Right cardiac atrium (tissue), 5 donors: ENCODE measurements around the gene DCUN1D3. TPM values are rescaled to one million over a fixed set of nuclear protein-coding genes. Genes with fewer than 3 reads are reported as not detected.

ENCODE experiments used
- ATAC-seq, 2 donors: fragments of 200-7000 bp; cut with Tn5 transposase; one replicate each; pipeline versions ENCODE4 v1.8.0 to v1.9.1; 2020; ENCODE audit warnings: moderate library complexity in 2 of 2, mild to moderate bottlenecking in 1 of 2
- DNase-seq, 3 donors: peaks; one replicate each; pipeline ENCODE4 v3.0.0-alpha.2; 2020
- H3K27ac ChIP-seq: one replicate; pipeline ENCODE4 v1.5.1; 2013; ENCODE audit warnings: mild to moderate bottlenecking, low read length, control low read depth, moderate library complexity
- H3K27me3 ChIP-seq: one replicate; pipeline ENCODE4 v1.6.1; 2013; ENCODE audit not compliant: control insufficient read depth, insufficient read depth
- H3K4me1 ChIP-seq: one replicate; pipeline ENCODE4 v1.6.1; 2013; ENCODE audit warnings: low read length; ENCODE audit not compliant: control insufficient read depth, insufficient read depth
- H3K4me3 ChIP-seq: one replicate; pipeline ENCODE4 v1.5.1; 2013; ENCODE audit warnings: low read length, control low read depth
- H3K9me3 ChIP-seq: one replicate; pipeline ENCODE4 v1.6.1; 2013; ENCODE audit warnings: low read length; ENCODE audit not compliant: control insufficient read depth
- WGBS: extraction: QIAGEN DNeasy Blood & Tissue Kit; methylation state at CpG from one replicate; pipeline ENCODE4 v1.1.7; 2013; 5-methylcytosine and 5-hydroxymethylcytosine counted together
- intact Hi-C, 4 donors: fragments of 100-400 bp; cut with DNase I; formaldehyde crosslinking; loops; one replicate each; pipeline versions ENCODE4 v1.11.0 to v1.14.0; 2022 to 2023
- polyA plus RNA-seq: library from polyadenylated mRNA; stranded (reverse); fragments of 200-250 nt; gene quantifications from one replicate; pipeline ENCODE4 v1.2.3, GENCODE V29; 2013
- total RNA-seq, 4 donors: library from RNA; stranded (reverse); fragmentation: NEBNext Ultra II Directional; extraction: Animal tissue kit (Norgen Biotek cat#: 25700); gene quantifications; one replicate each; pipeline ENCODE4 v1.2.1, GENCODE V29; 2021
- donor health status: healthy with polysubstance abuse.
- donor health status: DM: no; HTN: yes; CAD: no.
- donor health status: DM: no; HTN: no; CAD: no.
- donor health status: DM: no; HTN: yes; CAD: no; lungs with severe emphysema.
- donor health status: DM: yes; HTN: yes; CAD: no.

Gene DCUN1D3
- total and polyA plus RNA-seq, 5 donors: 4.7 to 20.2 (median 10.4) TPM

GRCh38 chr16:20849589-20850390, 50.4 kb downstream of the DCUN1D3 start:
- Histone ChIP-seq H3K9me3 (no peaks in the 10 kb centered on the region), H3K27ac (no peak overlapping the region), H3K4me1 (peaks cover 13% of the 10 kb centered on the region), H3K27me3 (no peaks in the 10 kb centered on the region), H3K4me3 (no peak overlapping the region)
- WGBS: 40% methylated on average over 6 of the region's 6 CpGs
- intact Hi-C loops: loop anchor here (2.0 to 10.0 kb wide), 4 partner anchors 55 to 235 kb away; partner anchors contain the start of genes DCUN1D3 (in 3 of the 4) and LYRM1 (in 3 of the 4)
- peak in 1 of 2 donors; percentile 29 for ATAC-seq
- peak; percentile 64 to 89 (median 77) for DNase-seq

GRCh38 chr16:20847550-20847949, 52.6 kb downstream of the DCUN1D3 start:
- Histone ChIP-seq H3K27ac (no peak overlapping the region), H3K4me3 (no peak overlapping the region), H3K9me3 (no peaks in the 10 kb centered on the region), H3K27me3 (no peaks in the 10 kb centered on the region), H3K4me1 (peaks cover 6% of the 10 kb centered on the region)
- 63% methylated on average over 2 of the region's 2 CpGs for WGBS
- intact Hi-C loops: loop anchor here in 1 of 4 donors (5.0 kb wide), 1 partner anchor 235 kb away; no protein-coding TSS in a partner anchor
- ATAC-seq: no peak
- no peak for DNase-seq

GRCh38 chr16:20846551-20846950, 53.6 kb downstream of the DCUN1D3 start:
- no peak overlapping the region for H3K27ac ChIP-seq

GRCh38 chr16:20846030-20846429, 54.1 kb downstream of the DCUN1D3 start:
- intact Hi-C loops: loop anchor here in 1 of 4 donors (5.0 kb wide), 1 partner anchor 236 kb away; no protein-coding TSS in a partner anchor
- Histone ChIP-seq H3K27me3 (no peaks in the 10 kb centered on the region), H3K4me3 (no peak overlapping the region), H3K4me1 (peaks cover 5% of the 10 kb centered on the region), H3K27ac (no peak overlapping the region), H3K9me3 (no peaks in the 10 kb centered on the region)
- WGBS: 60% methylated on average over 6 of the region's 6 CpGs
- peak in 2 of 3 donors; percentile 70 to 72 for DNase-seq
- peak; percentile 47 to 53 for ATAC-seq

More at GRCh38 chr16:20846551-20846950, 53.6 kb downstream of the DCUN1D3 start:
- no peak for ATAC-seq
- intact Hi-C loops: loop anchor here in 1 of 4 donors (5.0 kb wide), 1 partner anchor 236 kb away; no protein-coding TSS in a partner anchor
- Histone ChIP-seq H3K4me1 (peaks cover 6% of the 10 kb centered on the region), H3K9me3 (no peaks in the 10 kb centered on the region), H3K27me3 (no peaks in the 10 kb centered on the region), H3K4me3 (no peak overlapping the region)
- no peak for DNase-seq

- 71% methylated on average over 3 of the region's 3 CpGs for WGBS
- Histone ChIP-seq H3K4me1 (peaks cover 2% of the 10 kb centered on the region), H3K27me3 (no peaks in the 10 kb centered on the region), H3K4me3 (no peak overlapping the region), H3K9me3 (no peaks in the 10 kb centered on the region), H3K27ac (no peak overlapping the region)
- peak in 1 of 2 donors; percentile 41 for ATAC-seq
- intact Hi-C loops: no loop called here
- DNase-seq: no peak
Measured at GRCh38 chr16:20844588-20844987, 55.6 kb downstream of the DCUN1D3 start.

GRCh38 chr16:20844054-20844453, 56.1 kb downstream of the DCUN1D3 start:
- WGBS: 84% methylated on average over 2 of the region's 2 CpGs
- Histone ChIP-seq H3K4me3 (no peak overlapping the region), H3K27ac (no peak overlapping the region), H3K4me1 (peaks cover 2% of the 10 kb centered on the region), H3K27me3 (no peaks in the 10 kb centered on the region), H3K9me3 (no peaks in the 10 kb centered on the region)
- ATAC-seq: no peak
- intact Hi-C loops: no loop called here
- DNase-seq: no peak

- 95% methylated on average over 2 of the region's 2 CpGs for WGBS
- intact Hi-C loops: no loop called here
- ATAC-seq: no peak
Measured at GRCh38 chr16:20839504-20839903, 60.7 kb downstream of the DCUN1D3 start.

GRCh38 chr16:20838240-20838639, 61.9 kb downstream of the DCUN1D3 start:
- Histone ChIP-seq H3K27ac (no peak overlapping the region), H3K27me3 (no peaks in the 10 kb centered on the region), H3K4me1 (no peaks in the 10 kb centered on the region), H3K4me3 (no peak overlapping the region), H3K9me3 (no peaks in the 10 kb centered on the region)
- ATAC-seq (no peak), DNase-seq (no peak)
- 85% methylated on average over 1 of the region's 1 CpG for WGBS
- intact Hi-C loops: no loop called here

More at GRCh38 chr16:20839504-20839903, 60.7 kb downstream of the DCUN1D3 start:
- no peak for DNase-seq
- Histone ChIP-seq H3K27ac (no peak overlapping the region), H3K4me3 (no peak overlapping the region), H3K27me3 (no peaks in the 10 kb centered on the region), H3K4me1 (no peaks in the 10 kb centered on the region), H3K9me3 (no peaks in the 10 kb centered on the region)

GRCh38 chr16:20833086-20833485, 67.1 kb downstream of the DCUN1D3 start:
- H3K9me3 ChIP-seq: no peaks in the 10 kb centered on the region
- WGBS: 75% methylated on average over 2 of the region's 2 CpGs
- H3K4me1 ChIP-seq: peaks cover 1% of the 10 kb centered on the region
- H3K27me3 ChIP-seq: no peaks in the 10 kb centered on the region
- no peak for DNase-seq
- intact Hi-C loops: no loop called here
- no peak overlapping the region for H3K27ac ChIP-seq
- no peak for ATAC-seq
- no peak overlapping the region for H3K4me3 ChIP-seq

- ATAC-seq: no peak
- WGBS: 75% methylated on average over 1 of the region's 1 CpG
- Histone ChIP-seq H3K4me3 (no peak overlapping the region), H3K27me3 (no peaks in the 10 kb centered on the region), H3K27ac (no peak overlapping the region), H3K9me3 (no peaks in the 10 kb centered on the region), H3K4me1 (peaks cover 1% of the 10 kb centered on the region)
- intact Hi-C loops: no loop called here
- DNase-seq: no peak
Measured at GRCh38 chr16:20830372-20830771, 69.8 kb downstream of the DCUN1D3 start.

- H3K27ac ChIP-seq: no peak overlapping the region
- no peaks in the 10 kb centered on the region for H3K27me3 ChIP-seq
- no peaks in the 10 kb centered on the region for H3K9me3 ChIP-seq
- H3K4me1 ChIP-seq: peaks cover 1% of the 10 kb centered on the region
- 93% methylated on average over 1 of the region's 1 CpG for WGBS
- intact Hi-C loops: no loop called here
- no peak overlapping the region for H3K4me3 ChIP-seq
- no peak for ATAC-seq
- no peak for DNase-seq
Measured at GRCh38 chr16:20829536-20829935, 70.6 kb downstream of the DCUN1D3 start.
